ENCODE results near the gene BCAN. TPM values are rescaled to one million over a fixed set of nuclear protein-coding genes. Genes with fewer than 3 reads are reported as not detected.

The BCAN gene
- total RNA-seq, 1 donor from 2014 or later: 52.2 TPM

DNA sequence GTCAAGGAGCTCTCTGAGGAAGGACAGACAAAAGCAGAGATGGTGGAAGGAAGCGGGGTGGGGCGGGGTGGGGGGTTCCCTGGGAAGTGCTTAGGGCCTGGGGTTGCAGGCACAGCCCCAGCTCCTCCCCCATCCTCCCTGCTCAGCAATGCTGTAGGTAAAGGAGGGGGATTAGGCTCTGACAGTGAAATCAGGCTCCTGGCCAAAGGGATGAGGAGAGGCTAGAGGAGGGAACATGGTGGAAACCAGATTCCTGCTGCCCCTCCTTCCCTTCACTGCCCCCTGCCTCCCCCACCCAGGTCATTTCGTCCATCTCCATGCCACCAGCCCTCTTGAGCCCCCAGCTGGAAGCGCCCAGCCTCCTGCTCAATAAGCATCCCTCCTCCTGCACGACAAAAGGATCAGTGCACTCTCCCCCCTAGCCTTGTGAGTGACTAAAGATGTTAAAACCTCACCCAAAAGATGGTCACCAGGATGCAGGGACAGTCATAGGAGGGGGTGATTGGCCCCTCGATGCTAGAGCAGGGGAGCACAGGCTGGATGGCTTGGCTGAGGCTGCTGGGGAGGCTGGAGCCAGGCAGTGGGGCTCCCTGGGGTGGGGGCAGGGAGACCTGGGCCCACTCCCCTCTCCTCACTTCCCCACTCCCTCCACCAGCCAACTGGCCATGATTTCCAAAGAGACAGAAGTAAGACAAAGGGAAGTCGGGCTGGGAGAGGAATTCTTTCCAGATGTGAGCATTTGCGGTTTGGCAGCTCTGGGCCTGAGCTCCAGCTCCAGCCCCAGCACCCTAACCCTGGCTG, 65.7 kb downstream of the BCAN start:
- DNase-seq (ENCODE audit: low spot score in 2 of 2) (no peak), FAIRE-seq (no peak)

GRCh38 chr1:156708218-156708661, 66.3 kb downstream of the BCAN start:
- no peak for DNase-seq (ENCODE audit: low spot score in 2 of 2)
- no peak for FAIRE-seq

DNA sequence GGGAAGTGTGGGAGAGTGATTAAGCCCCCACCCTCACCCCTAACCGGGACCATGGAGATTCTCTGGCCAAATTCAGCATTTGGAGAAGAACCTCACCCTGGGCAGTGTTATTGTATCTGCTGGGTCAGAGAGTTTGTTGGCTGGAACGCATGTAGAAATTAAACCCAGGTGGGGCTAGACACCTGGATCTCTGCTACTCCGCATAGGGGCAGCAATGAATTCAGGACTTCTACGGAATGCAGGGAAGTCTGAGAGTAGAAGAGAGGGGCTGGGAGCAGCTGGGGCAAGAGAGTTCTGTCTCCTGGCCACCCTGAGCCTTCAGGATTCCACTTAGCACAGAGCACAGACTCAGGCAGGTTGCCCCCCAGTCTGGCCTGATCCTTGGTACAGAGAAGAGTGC, 67.1 kb downstream of the BCAN start:
- no peak for DNase-seq (ENCODE audit: low spot score in 2 of 2)
- no peak for FAIRE-seq

Other genes starting within 250 kb of the BCAN start
- gene MEF2D, start 141.3 kb upstream of the BCAN start, total RNA-seq: 4.9 TPM
- gene IQGAP3, start 69.6 kb upstream of the BCAN start, total RNA-seq: 1.2 TPM
- gene TTC24, start 62.4 kb upstream of the BCAN start, total RNA-seq: not detected
- gene NAXE, start 50.3 kb upstream of the BCAN start, total RNA-seq: 34.6 TPM
- 5.7 TPM for gene GPATCH4, start 40.6 kb upstream of the BCAN start, total RNA-seq
- 0.41 TPM for gene HAPLN2, start 22.7 kb upstream of the BCAN start, total RNA-seq
- 43.2 TPM for gene NES, start 35.3 kb downstream of the BCAN start, total RNA-seq
- 7.7 TPM for gene CRABP2, start 63.5 kb downstream of the BCAN start, total RNA-seq
- gene METTL25B, start 86.4 kb downstream of the BCAN start, total RNA-seq: 5.7 TPM
- gene ISG20L2, start 86.6 kb downstream of the BCAN start, total RNA-seq: 7.3 TPM
- gene MRPL24, start 99.0 kb downstream of the BCAN start, total RNA-seq: 14.7 TPM
- gene HDGF, start 109.6 kb downstream of the BCAN start, total RNA-seq: 63.6 TPM
- gene PRCC, start 125.4 kb downstream of the BCAN start, total RNA-seq: 14.3 TPM
- 0.41 TPM for gene SH2D2A, start 174.7 kb downstream of the BCAN start, total RNA-seq
- gene INSRR, start 217.0 kb downstream of the BCAN start, total RNA-seq: under 0.01 TPM
- gene NTRK1, start 218.7 kb downstream of the BCAN start, total RNA-seq: 0.41 TPM